ENCODE results near the gene COL4A6.

COL4A6 gene

GRCh38 chrX:108168961-108169740 lies 269.1 kb downstream of the COL4A6 start:
- Histone ChIP-seq H3K79me2 (ENCODE audit: insufficient read depth, low read length) (no peaks in the 10 kb centered on the region), H3K27me3 (ENCODE audit: insufficient read depth, low read length) (no peaks in the 10 kb centered on the region), H3K27ac (ENCODE audit: low read depth, low read length, poor library complexity, severe bottlenecking) (no peak overlapping the region), H3K9ac (ENCODE audit: low read length) (no peak overlapping the region), H3F3A (ENCODE audit: insufficient read depth, low read length) (no peaks in the 10 kb centered on the region), H3K4me2 (ENCODE audit: low read length) (no peak overlapping the region), H3K9me2 (ENCODE audit: low read depth, low read length) (no peaks in the 10 kb centered on the region), H4K20me1 (ENCODE audit: insufficient read depth, low read length) (no peaks in the 10 kb centered on the region), H3K9me3 (ENCODE audit: low read length) (no peaks in the 10 kb centered on the region), H3K4me3 (ENCODE audit: low read depth, low read length, poor library complexity, severe bottlenecking) (no peak overlapping the region), H2AFZ (ENCODE audit: low read length) (no peak overlapping the region), H3K4me1 (ENCODE audit: insufficient read depth, low read length, severe bottlenecking) (no peaks in the 10 kb centered on the region), H3K36me3 (ENCODE audit: insufficient read depth, low read length) (no peaks in the 10 kb centered on the region)
- TF ChIP-seq, protein P1, sequence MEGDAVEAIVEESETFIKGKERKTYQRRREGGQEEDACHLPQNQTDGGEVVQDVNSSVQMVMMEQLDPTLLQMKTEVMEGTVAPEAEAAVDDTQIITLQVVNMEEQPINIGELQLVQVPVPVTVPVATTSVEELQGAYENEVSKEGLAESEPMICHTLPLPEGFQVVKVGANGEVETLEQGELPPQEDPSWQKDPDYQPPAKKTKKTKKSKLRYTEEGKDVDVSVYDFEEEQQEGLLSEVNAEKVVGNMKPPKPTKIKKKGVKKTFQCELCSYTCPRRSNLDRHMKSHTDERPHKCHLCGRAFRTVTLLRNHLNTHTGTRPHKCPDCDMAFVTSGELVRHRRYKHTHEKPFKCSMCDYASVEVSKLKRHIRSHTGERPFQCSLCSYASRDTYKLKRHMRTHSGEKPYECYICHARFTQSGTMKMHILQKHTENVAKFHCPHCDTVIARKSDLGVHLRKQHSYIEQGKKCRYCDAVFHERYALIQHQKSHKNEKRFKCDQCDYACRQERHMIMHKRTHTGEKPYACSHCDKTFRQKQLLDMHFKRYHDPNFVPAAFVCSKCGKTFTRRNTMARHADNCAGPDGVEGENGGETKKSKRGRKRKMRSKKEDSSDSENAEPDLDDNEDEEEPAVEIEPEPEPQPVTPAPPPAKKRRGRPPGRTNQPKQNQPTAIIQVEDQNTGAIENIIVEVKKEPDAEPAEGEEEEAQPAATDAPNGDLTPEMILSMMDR (IDR thresholded peaks at IDR 0.05; ENCODE audit: low read length): no peak
- no peak for TF ChIP-seq EZH2 (IDR thresholded peaks at IDR 0.05; ENCODE audit: borderline replicate concordance, low read length)

DNA sequence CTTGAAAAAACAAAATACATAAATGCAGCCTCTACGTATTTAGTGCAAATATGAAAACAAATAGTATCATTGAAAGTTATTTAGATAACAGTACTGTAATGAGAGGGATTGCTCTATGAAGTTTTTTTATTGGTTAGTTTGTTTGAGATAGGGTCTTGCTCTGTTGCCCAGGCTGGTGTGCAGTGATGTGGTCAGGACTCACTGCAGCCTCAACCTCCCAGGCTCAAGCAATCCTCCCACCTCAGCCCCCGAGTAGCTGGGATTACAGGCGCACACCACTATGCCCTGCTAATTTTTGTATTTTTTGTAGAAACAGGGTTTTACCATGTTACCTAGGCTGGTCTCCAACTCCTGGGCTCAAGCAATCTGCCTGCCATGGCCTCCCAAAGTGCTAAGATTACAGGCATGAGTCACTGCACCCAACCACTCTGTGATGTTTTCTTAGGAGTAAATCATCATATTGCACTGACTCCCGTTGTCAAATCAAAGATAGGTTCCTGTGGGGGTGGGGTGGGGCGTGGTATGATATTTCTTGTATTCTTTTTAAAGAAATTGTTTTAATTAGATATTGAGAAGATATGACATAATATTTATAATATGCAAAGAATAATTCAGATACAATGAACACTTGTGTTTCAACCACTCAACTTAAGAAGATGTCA lies 270.9 kb downstream of the COL4A6 start:
- Histone ChIP-seq H4K20me1 (ENCODE audit: insufficient read depth, low read length) (no peaks in the 10 kb centered on the region), H3K9me3 (ENCODE audit: low read length) (no peaks in the 10 kb centered on the region), H3K27ac (ENCODE audit: low read depth, low read length, poor library complexity, severe bottlenecking) (no peak overlapping the region), H3K27me3 (ENCODE audit: insufficient read depth, low read length) (no peaks in the 10 kb centered on the region), H2AFZ (ENCODE audit: low read length) (no peak overlapping the region), H3F3A (ENCODE audit: insufficient read depth, low read length) (no peaks in the 10 kb centered on the region), H3K9ac (ENCODE audit: low read length) (no peak overlapping the region), H3K4me1 (ENCODE audit: insufficient read depth, low read length, severe bottlenecking) (no peaks in the 10 kb centered on the region), H3K36me3 (ENCODE audit: insufficient read depth, low read length) (no peaks in the 10 kb centered on the region), H3K4me2 (ENCODE audit: low read length) (no peak overlapping the region), H3K4me3 (ENCODE audit: low read depth, low read length, poor library complexity, severe bottlenecking) (no peak overlapping the region), H3K9me2 (ENCODE audit: low read depth, low read length) (no peaks in the 10 kb centered on the region), H3K79me2 (ENCODE audit: insufficient read depth, low read length) (no peaks in the 10 kb centered on the region)
- TF ChIP-seq, protein P1 (IDR thresholded peaks at IDR 0.05; ENCODE audit: low read length): no peak
- TF ChIP-seq EZH2 (IDR thresholded peaks at IDR 0.05; ENCODE audit: borderline replicate concordance, low read length): no peak

- Histone ChIP-seq H3K27ac (ENCODE audit: low read depth, low read length, poor library complexity, severe bottlenecking) (no peak overlapping the region), H3K79me2 (ENCODE audit: insufficient read depth, low read length) (no peaks in the 10 kb centered on the region), H4K20me1 (ENCODE audit: insufficient read depth, low read length) (no peaks in the 10 kb centered on the region), H3K9me2 (ENCODE audit: low read depth, low read length) (no peaks in the 10 kb centered on the region), H3K4me1 (ENCODE audit: insufficient read depth, low read length, severe bottlenecking) (no peaks in the 10 kb centered on the region), H3K9ac (ENCODE audit: low read length) (no peak overlapping the region), H3F3A (ENCODE audit: insufficient read depth, low read length) (no peaks in the 10 kb centered on the region), H3K27me3 (ENCODE audit: insufficient read depth, low read length) (no peaks in the 10 kb centered on the region), H2AFZ (ENCODE audit: low read length) (no peak overlapping the region), H3K36me3 (ENCODE audit: insufficient read depth, low read length) (no peaks in the 10 kb centered on the region), H3K9me3 (ENCODE audit: low read length) (no peaks in the 10 kb centered on the region), H3K4me3 (ENCODE audit: low read depth, low read length, poor library complexity, severe bottlenecking) (no peak overlapping the region), H3K4me2 (ENCODE audit: low read length) (no peak overlapping the region)
- TF ChIP-seq, protein P1 (IDR thresholded peaks at IDR 0.05; ENCODE audit: low read length): peak; percentile 20; the same call in 1 of the 2 replicates
- no peak for TF ChIP-seq EZH2 (IDR thresholded peaks at IDR 0.05; ENCODE audit: borderline replicate concordance, low read length)
These were observed 272.7 kb downstream of the COL4A6 start for GRCh38 chrX:108165383-108166111.

All from OCI-LY1 (cell line).